GM12873 (cell line): ENCODE data around the gene LONP1.

Source experiments
- CTCF ChIP-seq: IDR thresholded peaks from 2 replicates; pipeline ENCODE4 v1.5.1; 2012; ENCODE audit warnings: low read depth, mild to moderate bottlenecking, moderate library complexity, low read length, control low read depth; ENCODE audit not compliant: insufficient read depth; ENCODE audit errors: missing control alignments

Gene LONP1

GRCh38 chr19:5718037-5718578 lies 1.8 kb downstream of the LONP1 start:
- TF ChIP-seq CTCF, result no peak

GRCh38 chr19:5717215-5717935 lies 2.6 kb downstream of the LONP1 start:
- no peak for TF ChIP-seq CTCF

- no peak for TF ChIP-seq CTCF
Measured at GRCh38 chr19:5714816-5715215, 5.1 kb downstream of the LONP1 start.

GRCh38 chr19:5713228-5713627 lies 6.7 kb downstream of the LONP1 start:
- TF ChIP-seq CTCF, result no peak

GRCh38 chr19:5711713-5712161 lies 8.2 kb downstream of the LONP1 start:
- no peak for TF ChIP-seq CTCF

- no peak for TF ChIP-seq CTCF
Measured at GRCh38 chr19:5711025-5711424, 8.9 kb downstream of the LONP1 start.

GRCh38 chr19:5707576-5708575 lies 12.1 kb downstream of the LONP1 start:
- no peak for TF ChIP-seq CTCF
